Endodermal cell (in vitro differentiated cells): ENCODE measurements around the gene CASP8. TPM values are rescaled to one million over a fixed set of nuclear protein-coding genes. Genes with fewer than 3 reads are reported as not detected.

Experiments
- DNase-seq: peaks from one replicate; pipeline ENCODE4 v3.0.0-alpha.2; 2017
- H3K27ac ChIP-seq: 2 replicates; pipeline ENCODE4 v1.5.1; 2013; ENCODE audit warnings: mild to moderate bottlenecking, low read depth, low read length, moderate library complexity
- H3K27me3 ChIP-seq: 2 replicates; pipeline ENCODE4 v1.6.1; 2013; ENCODE audit warnings: mild to moderate bottlenecking, low read length, moderate library complexity; ENCODE audit not compliant: insufficient read depth, control insufficient read depth, poor library complexity, severe bottlenecking
- H3K36me3 ChIP-seq: 2 replicates; pipeline ENCODE4 v1.7.0; 2013; ENCODE audit warnings: mild to moderate bottlenecking, low read length, moderate library complexity; ENCODE audit not compliant: control insufficient read depth, insufficient read depth
- H3K4me1 ChIP-seq: one replicate; pipeline ENCODE4 v1.7.0; 2013; ENCODE audit warnings: low read length; ENCODE audit not compliant: control insufficient read depth, insufficient read depth
- H3K4me3 ChIP-seq: 2 replicates; pipeline ENCODE4 v1.5.1; 2013; ENCODE audit warnings: mild to moderate bottlenecking, low read length, moderate library complexity
- H3K9ac ChIP-seq: 2 replicates; pipeline ENCODE4 v1.6.1; 2013; ENCODE audit warnings: mild to moderate bottlenecking, low read length, moderate library complexity; ENCODE audit not compliant: poor library complexity, severe bottlenecking; ENCODE audit errors: extremely low read depth
- H3K9me3 ChIP-seq: 2 replicates; pipeline ENCODE4 v1.6.1; 2013; ENCODE audit warnings: mild to moderate bottlenecking, low read length, moderate library complexity; ENCODE audit not compliant: control insufficient read depth
- H3K27ac Mint-ChIP-seq: 2 replicates; pipeline ENCODE4 v1.8.0; 2020; ENCODE audit warnings: mixed read lengths
- H3K27me3 Mint-ChIP-seq: 2 replicates; pipeline ENCODE4 v1.8.0; 2021; ENCODE audit warnings: mild to moderate bottlenecking, mixed read lengths; ENCODE audit not compliant: insufficient read depth
- H3K36me3 Mint-ChIP-seq: 2 replicates; pipeline ENCODE4 v1.8.0; 2020; ENCODE audit warnings: low read depth, mixed read lengths
- H3K4me1 Mint-ChIP-seq: 2 replicates; pipeline ENCODE4 v1.8.0; 2020; ENCODE audit warnings: mixed read lengths
- H3K4me3 Mint-ChIP-seq: 2 replicates; pipeline ENCODE4 v1.8.0; 2020; ENCODE audit warnings: mild to moderate bottlenecking, moderate library complexity, mixed read lengths
- H3K9me3 Mint-ChIP-seq: 2 replicates; pipeline ENCODE4 v1.8.0; 2020; ENCODE audit warnings: mild to moderate bottlenecking, mixed read lengths
- CTCF ChIP-seq: fragments of 200-600 bp; sonication (generic); conservative IDR thresholded peaks from 2 replicates; pipeline ENCODE4 v1.5.0; 2021; ENCODE audit warnings: antibody characterized with exemption, mild to moderate bottlenecking
- WGBS, 2 experiments: methylation state at CpG; one replicate each; pipeline versions ENCODE4 v1.1.5 to v1.1.7; 2013; ENCODE audit warnings: missing lambda C conversion rate in 2 of 2, mixed read lengths in 1 of 2; ENCODE audit not compliant: insufficient coverage in 1 of 2, insufficient read length in 1 of 2; 5-methylcytosine and 5-hydroxymethylcytosine counted together
- total RNA-seq, 2 donors: library from RNA; stranded (reverse); fragmentation: NEBNext Ultra II Directional in 1 of 2; extraction: Animal tissue kit (Norgen Biotek cat#: 25700) in 1 of 2; gene quantifications; 2 replicates in 1 of 2; 3 replicates in 1 of 2; pipeline ENCODE4 v1.2.1, GENCODE V29; 2021

Gene CASP8
- total RNA-seq, 2 donors from 2014 or later: 5.4 to 9.0 TPM

- H3K27ac ChIP-seq: no peak overlapping the region
- Mint-ChIP-seq H3K36me3 (peaks cover 3% of the 10 kb centered on the region), H3K4me3 (no peak overlapping the region), H3K9me3 (no peaks in the 10 kb centered on the region), H3K4me1 (no peaks in the 10 kb centered on the region), H3K27ac (no peak overlapping the region), H3K27me3 (no peaks in the 10 kb centered on the region)
- no peaks in the 10 kb centered on the region for H3K9me3 ChIP-seq
- H3K4me3 ChIP-seq: no peak overlapping the region
- H3K36me3 ChIP-seq: no peaks in the 10 kb centered on the region
- no peaks in the 10 kb centered on the region for H3K4me1 ChIP-seq
- 82 to 88% methylated on average over 7 to 8 of the region's 9 CpGs for WGBS, 2 experiments
- H3K9ac ChIP-seq: no peak overlapping the region
- no peak for DNase-seq
- no peaks in the 10 kb centered on the region for H3K27me3 ChIP-seq
- no peak for TF ChIP-seq CTCF
Observed at GRCh38 chr2:201273330-201273983, 13.1 kb downstream of the CASP8 start.

GRCh38 chr2:201275069-201275468 is 14.7 kb downstream of the CASP8 start:
- TF ChIP-seq CTCF: no peak
- Mint-ChIP-seq H3K36me3 (peaks cover 3% of the 10 kb centered on the region), H3K27me3 (no peaks in the 10 kb centered on the region), H3K9me3 (no peaks in the 10 kb centered on the region), H3K27ac (no peak overlapping the region), H3K4me3 (no peak overlapping the region), H3K4me1 (no peaks in the 10 kb centered on the region)
- no peaks in the 10 kb centered on the region for H3K4me1 ChIP-seq
- no peaks in the 10 kb centered on the region for H3K9me3 ChIP-seq
- 88% methylated on average over 2 of the region's 2 CpGs; no CpG with 5 or more reads in 1 of the 2 experiments for WGBS, 2 experiments
- H3K27me3 ChIP-seq: no peaks in the 10 kb centered on the region
- no peak for DNase-seq
- H3K27ac ChIP-seq: no peak overlapping the region
- H3K9ac ChIP-seq: no peak overlapping the region
- no peak overlapping the region for H3K4me3 ChIP-seq
- no peaks in the 10 kb centered on the region for H3K36me3 ChIP-seq

GRCh38 chr2:201275990-201276389 is 15.7 kb downstream of the CASP8 start:
- WGBS, 2 experiments: 85 to 92% methylated on average over 4 to 5 of the region's 5 CpGs
- Mint-ChIP-seq H3K9me3 (no peaks in the 10 kb centered on the region), H3K27ac (no peak overlapping the region), H3K36me3 (peaks cover 3% of the 10 kb centered on the region), H3K4me3 (no peak overlapping the region), H3K4me1 (no peaks in the 10 kb centered on the region), H3K27me3 (no peaks in the 10 kb centered on the region)
- no peak overlapping the region for H3K27ac ChIP-seq
- peak; percentile 82 for DNase-seq
- no peak overlapping the region for H3K4me3 ChIP-seq
- no peaks in the 10 kb centered on the region for H3K36me3 ChIP-seq
- no peaks in the 10 kb centered on the region for H3K9me3 ChIP-seq
- TF ChIP-seq CTCF: peak; percentile 77
- no peaks in the 10 kb centered on the region for H3K4me1 ChIP-seq
- H3K9ac ChIP-seq: no peak overlapping the region
- no peaks in the 10 kb centered on the region for H3K27me3 ChIP-seq
